Right cardiac atrium (tissue), 5 donors: ENCODE results near the gene CT45A3. TPM values are rescaled to one million over a fixed set of nuclear protein-coding genes. Genes with fewer than 3 reads are reported as not detected.

Experiments
- polyA plus RNA-seq: library from polyadenylated mRNA; stranded (reverse); fragments of 200-250 nt; gene quantifications from one replicate; pipeline ENCODE4 v1.2.3, GENCODE V29; 2013
- total RNA-seq, 4 donors: library from RNA; stranded (reverse); fragmentation: NEBNext Ultra II Directional; extraction: Animal tissue kit (Norgen Biotek cat#: 25700); gene quantifications; one replicate each; pipeline ENCODE4 v1.2.1, GENCODE V29; 2021
- donor health status: healthy with polysubstance abuse.
- donor health status: DM: no; HTN: yes; CAD: no.
- donor health status: DM: no; HTN: no; CAD: no.
- donor health status: DM: no; HTN: yes; CAD: no; lungs with severe emphysema.
- donor health status: DM: yes; HTN: yes; CAD: no.

Gene CT45A3
- total and polyA plus RNA-seq, 5 donors: not detected

Other genes starting within 250 kb of the CT45A3 start
- 10 to 100 TPM in 2 of 4 donors, 1 to 10 TPM in 2; 9.3 to 11.4 (median 10.6) TPM for gene INTS6L, start 247.5 kb downstream of the CT45A3 start, total RNA-seq
- gene INTS6L, start 247.5 kb downstream of the CT45A3 start, polyA plus RNA-seq: 6.8 TPM
- gene CT45A1, start 54.6 kb downstream of the CT45A3 start, total RNA-seq: not detected
- gene CT45A1, start 54.6 kb downstream of the CT45A3 start, polyA plus RNA-seq: not detected
- gene CT45A5, start 17.3 kb upstream of the CT45A3 start, total RNA-seq: not detected
- not detected for gene CT45A5, start 17.3 kb upstream of the CT45A3 start, polyA plus RNA-seq
- not detected for gene CT45A6, start 34.6 kb upstream of the CT45A3 start, total RNA-seq
- not detected for gene CT45A6, start 34.6 kb upstream of the CT45A3 start, polyA plus RNA-seq
- gene CT45A2, start 51.8 kb upstream of the CT45A3 start, total RNA-seq: not detected
- gene CT45A2, start 51.8 kb upstream of the CT45A3 start, polyA plus RNA-seq: not detected
- gene CT45A7, start 69.1 kb upstream of the CT45A3 start, total RNA-seq: not detected
- gene CT45A7, start 69.1 kb upstream of the CT45A3 start, polyA plus RNA-seq: not detected
- gene CT45A8, start 86.3 kb upstream of the CT45A3 start, total RNA-seq: not detected
- not detected for gene CT45A8, start 86.3 kb upstream of the CT45A3 start, polyA plus RNA-seq
- gene CT45A9, start 103.6 kb upstream of the CT45A3 start, total RNA-seq: not detected
- not detected for gene CT45A9, start 103.6 kb upstream of the CT45A3 start, polyA plus RNA-seq
- gene CT45A10, start 125.3 kb upstream of the CT45A3 start, total RNA-seq: not detected
- gene CT45A10, start 125.3 kb upstream of the CT45A3 start, polyA plus RNA-seq: not detected
- gene SAGE1, start 125.5 kb upstream of the CT45A3 start, total RNA-seq: not detected
- gene SAGE1, start 125.5 kb upstream of the CT45A3 start, polyA plus RNA-seq: not detected
- gene MMGT1, start 205.8 kb upstream of the CT45A3 start, total RNA-seq: 10 to 100 TPM; 26.2 to 29.5 (median 26.5) TPM
- gene MMGT1, start 205.8 kb upstream of the CT45A3 start, polyA plus RNA-seq: 7.0 TPM
- gene SLC9A6, start 217.2 kb upstream of the CT45A3 start, total RNA-seq: 10 to 100 TPM; 16.8 to 19.8 (median 18.6) TPM
- 16.0 TPM for gene SLC9A6, start 217.2 kb upstream of the CT45A3 start, polyA plus RNA-seq